GM12872 (cell line): ENCODE results near the gene ADNP2.

Source experiments
- CTCF ChIP-seq: IDR thresholded peaks from 3 replicates; pipeline ENCODE4 v1.5.1; 2011; ENCODE audit warnings: low read depth, mild to moderate bottlenecking, low read length, moderate library complexity; ENCODE audit not compliant: insufficient read depth

The ADNP2 gene

GRCh38 chr18:80107426-80107825 lies 1.6 kb upstream of the ADNP2 start:
- TF ChIP-seq CTCF, result no peak

GRCh38 chr18:80108121-80108536 lies 933 bp upstream of the ADNP2 start:
- TF ChIP-seq CTCF, result no peak

- no peak for TF ChIP-seq CTCF
Observed at GRCh38 chr18:80109676-80110078, 615 bp downstream of the ADNP2 start.

GRCh38 chr18:80112624-80113248 lies 3.7 kb downstream of the ADNP2 start:
- TF ChIP-seq CTCF, result no peak

GRCh38 chr18:80115035-80115434 lies 6.0 kb downstream of the ADNP2 start:
- no peak for TF ChIP-seq CTCF

GRCh38 chr18:80119111-80119510 lies 10.0 kb downstream of the ADNP2 start:
- TF ChIP-seq CTCF, result no peak

GRCh38 chr18:80120932-80121331 lies 11.9 kb downstream of the ADNP2 start:
- TF ChIP-seq CTCF, result no peak

GRCh38 chr18:80124131-80124530 lies 15.1 kb downstream of the ADNP2 start:
- no peak for TF ChIP-seq CTCF
